ENCODE data around the gene PBX1.

DNA sequence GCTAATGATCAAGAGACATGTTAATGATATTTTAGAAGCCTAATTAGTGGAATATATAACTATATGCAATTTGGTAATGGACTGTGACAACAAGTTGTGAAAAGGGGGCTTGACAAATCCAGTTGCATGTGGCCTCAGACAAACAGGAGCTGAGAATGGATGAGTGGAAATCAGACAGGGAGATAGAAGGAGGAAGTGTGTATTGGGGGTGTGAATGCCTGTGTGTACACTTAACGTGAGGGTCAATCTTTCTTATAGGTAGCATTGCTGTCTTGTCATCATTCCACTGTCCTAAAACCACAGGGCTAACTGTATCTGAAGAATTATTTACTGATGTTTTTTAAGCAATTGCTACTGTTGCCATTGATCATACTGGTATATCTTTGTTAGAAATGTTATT, 64.8 kb downstream of the PBX1 start:
- TF ChIP-seq POLR2A (IDR thresholded peaks at IDR 0.05) = no peak
- TF ChIP-seq, protein P1, sequence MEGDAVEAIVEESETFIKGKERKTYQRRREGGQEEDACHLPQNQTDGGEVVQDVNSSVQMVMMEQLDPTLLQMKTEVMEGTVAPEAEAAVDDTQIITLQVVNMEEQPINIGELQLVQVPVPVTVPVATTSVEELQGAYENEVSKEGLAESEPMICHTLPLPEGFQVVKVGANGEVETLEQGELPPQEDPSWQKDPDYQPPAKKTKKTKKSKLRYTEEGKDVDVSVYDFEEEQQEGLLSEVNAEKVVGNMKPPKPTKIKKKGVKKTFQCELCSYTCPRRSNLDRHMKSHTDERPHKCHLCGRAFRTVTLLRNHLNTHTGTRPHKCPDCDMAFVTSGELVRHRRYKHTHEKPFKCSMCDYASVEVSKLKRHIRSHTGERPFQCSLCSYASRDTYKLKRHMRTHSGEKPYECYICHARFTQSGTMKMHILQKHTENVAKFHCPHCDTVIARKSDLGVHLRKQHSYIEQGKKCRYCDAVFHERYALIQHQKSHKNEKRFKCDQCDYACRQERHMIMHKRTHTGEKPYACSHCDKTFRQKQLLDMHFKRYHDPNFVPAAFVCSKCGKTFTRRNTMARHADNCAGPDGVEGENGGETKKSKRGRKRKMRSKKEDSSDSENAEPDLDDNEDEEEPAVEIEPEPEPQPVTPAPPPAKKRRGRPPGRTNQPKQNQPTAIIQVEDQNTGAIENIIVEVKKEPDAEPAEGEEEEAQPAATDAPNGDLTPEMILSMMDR (IDR thresholded peaks at IDR 0.05) = no peak
- no peak for TF ChIP-seq EP300 (IDR thresholded peaks at IDR 0.05)
